CD4-positive, CD25-positive, alpha-beta regulatory T cell (primary cell): ENCODE results near the gene MANF. TPM values are rescaled to one million over a fixed set of nuclear protein-coding genes. Genes with fewer than 3 reads are reported as not detected.

Experiments
- ATAC-seq, 2 donors: fragments of 150-1000 bp; cut with Tn5 transposase; one replicate each; pipeline ENCODE4 v1.10.0; 2021; ENCODE audit warnings: low read depth in 2 of 2, moderate number of reproducible peaks in 2 of 2, moderate library complexity in 1 of 2
- DNase-seq, 3 donors: peaks; one replicate each; pipeline versions ENCODE4 v3.0.0 to v3.0.0-alpha.2; 2012 to 2022; ENCODE audit warnings: mixed read lengths in 1 of 3
- H3K27ac ChIP-seq: one replicate; pipeline ENCODE4 v1.7.0; 2013; ENCODE audit warnings: mild to moderate bottlenecking, low read length; ENCODE audit not compliant: insufficient read depth, poor library complexity, severe bottlenecking
- H3K27me3 ChIP-seq: one replicate; pipeline ENCODE4 v1.7.0; 2013; ENCODE audit warnings: low read length; ENCODE audit not compliant: control insufficient read depth, insufficient read depth
- H3K36me3 ChIP-seq: one replicate; pipeline ENCODE4 v1.7.0; 2013; ENCODE audit warnings: mild to moderate bottlenecking, low read length, moderate library complexity; ENCODE audit not compliant: control insufficient read depth, insufficient read depth
- H3K4me1 ChIP-seq: 2 replicates; pipeline ENCODE4 v1.7.0; 2013; ENCODE audit warnings: mild to moderate bottlenecking, low read length; ENCODE audit not compliant: insufficient read depth, control insufficient read depth, poor library complexity, severe bottlenecking
- H3K4me3 ChIP-seq: one replicate; pipeline ENCODE4 v1.7.0; 2013; ENCODE audit warnings: low read depth, mild to moderate bottlenecking, low read length, moderate library complexity
- H3K9me3 ChIP-seq, 2 experiments: 1 replicate in 1 of 2; 2 replicates in 1 of 2; pipeline ENCODE4 v1.7.0; 2013; ENCODE audit warnings: low read length in 2 of 2, mild to moderate bottlenecking in 1 of 2, moderate library complexity in 1 of 2; ENCODE audit not compliant: control insufficient read depth in 2 of 2
- H3K27ac Mint-ChIP-seq, 3 donors: one replicate each; pipeline ENCODE4 v1.8.0; 2020 to 2022; ENCODE audit warnings: mild to moderate bottlenecking in 3 of 3, mixed read lengths in 3 of 3, moderate library complexity in 2 of 3
- H3K27me3 Mint-ChIP-seq: one replicate; pipeline ENCODE4 v1.8.0; 2022; ENCODE audit warnings: mild to moderate bottlenecking, mixed read lengths
- H3K36me3 Mint-ChIP-seq: one replicate; pipeline ENCODE4 v1.8.0; 2020; ENCODE audit warnings: mixed read lengths
- H3K4me1 Mint-ChIP-seq, 4 donors: one replicate each; pipeline ENCODE4 v1.8.0; 2020 to 2022; ENCODE audit warnings: mixed read lengths in 4 of 4, mild to moderate bottlenecking in 1 of 4
- H3K4me3 Mint-ChIP-seq, 4 donors: one replicate each; pipeline ENCODE4 v1.8.0; 2020 to 2022; ENCODE audit warnings: mild to moderate bottlenecking in 4 of 4, mixed read lengths in 4 of 4, moderate library complexity in 3 of 4
- H3K9me3 Mint-ChIP-seq, 7 donors: one replicate each; pipeline ENCODE4 v1.8.0; 2020 to 2022; ENCODE audit warnings: mixed read lengths in 7 of 7, mild to moderate bottlenecking in 3 of 7, moderate library complexity in 2 of 7
- polyA plus RNA-seq, 4 donors: library from polyadenylated mRNA; unstranded; fragments of 300-500 nt; fragmentation: Illumina TruSeq; gene quantifications; one replicate each; pipeline ENCODE4 v1.2.3, GENCODE V29; 2021
- total RNA-seq: library from RNA; stranded (reverse); gene quantifications from one replicate; pipeline ENCODE4 v1.2.3, GENCODE V29; 2022

The MANF gene
- 33.9 TPM for total RNA-seq
- 10 to 100 TPM; 34.5 to 55.4 (median 43.5) TPM for polyA plus RNA-seq

GRCh38 chr3:51384726-51385473 is at the start of gene MANF:
Gene MANF (plus strand): TSS chr3:51385291. CDS start chr3:51385343, 52 bp downstream.
- H3K27ac Mint-ChIP-seq: peak within 1 kb of the TSS; percentile 98 to 99 (median 98)
- peak within 1 kb of the TSS; percentile 82 for H3K4me3 ChIP-seq
- DNase-seq (peak; percentile 97 to 99 (median 98)), ATAC-seq (peak; percentile 96 to 98)
- no peaks in the 10 kb centered on the region for H3K9me3 ChIP-seq
- H3K27ac ChIP-seq: peak within 1 kb of the TSS; percentile 88
- no peaks in the 10 kb centered on the region for H3K9me3 Mint-ChIP-seq
- peaks cover 6% of the 10 kb centered on the region for H3K36me3 Mint-ChIP-seq
- H3K36me3 ChIP-seq: peaks cover 16% of the 10 kb centered on the region
- no peaks in the 10 kb centered on the region for H3K27me3 ChIP-seq
- H3K4me1 Mint-ChIP-seq: peaks cover 16 to 60% (median 36%) of the 10 kb centered on the region in 4 donors
- peaks cover 43% of the 10 kb centered on the region for H3K4me1 ChIP-seq
- H3K27me3 Mint-ChIP-seq: no peaks in the 10 kb centered on the region
- peak within 1 kb of the TSS; percentile 96 to 99 (median 99) for H3K4me3 Mint-ChIP-seq

GRCh38 chr3:51336261-51336660 is 48.8 kb upstream of the MANF start:
- Mint-ChIP-seq H3K4me1 (no peaks in the 10 kb centered on the region), H3K9me3 (no peaks in the 10 kb centered on the region), H3K36me3 (peaks cover 4% of the 10 kb centered on the region), H3K4me3 (no peak overlapping the region), H3K27me3 (peaks cover 10% of the 10 kb centered on the region), H3K27ac (no peak overlapping the region)
- DNase-seq (no peak), ATAC-seq (no peak)
- Histone ChIP-seq H3K4me1 (no peaks in the 10 kb centered on the region), H3K9me3 (no peaks in the 10 kb centered on the region), H3K27ac (no peak overlapping the region), H3K4me3 (no peak overlapping the region), H3K27me3 (peaks cover 2% of the 10 kb centered on the region), H3K36me3 (no peaks in the 10 kb centered on the region)

- H3K4me1 Mint-ChIP-seq: no peaks in the 10 kb centered on the region
- H3K27ac Mint-ChIP-seq: no peak overlapping the region
- Histone ChIP-seq H3K4me3 (no peak overlapping the region), H3K27ac (no peak overlapping the region), H3K4me1 (no peaks in the 10 kb centered on the region), H3K27me3 (no peaks in the 10 kb centered on the region), H3K36me3 (no peaks in the 10 kb centered on the region), H3K9me3 (no peaks in the 10 kb centered on the region)
- peaks cover 10% of the 10 kb centered on the region for H3K27me3 Mint-ChIP-seq
- peaks cover 4% of the 10 kb centered on the region for H3K36me3 Mint-ChIP-seq
- DNase-seq (no peak), ATAC-seq (no peak)
- H3K9me3 Mint-ChIP-seq: no peaks in the 10 kb centered on the region
- no peak overlapping the region for H3K4me3 Mint-ChIP-seq
These were observed 47.4 kb upstream of the MANF start for GRCh38 chr3:51337666-51338065.

- Mint-ChIP-seq H3K4me1 (no peaks in the 10 kb centered on the region), H3K27me3 (peaks cover 10% of the 10 kb centered on the region), H3K36me3 (peaks cover 4% of the 10 kb centered on the region), H3K27ac (no peak overlapping the region), H3K9me3 (peaks cover 0 to 3% (median 0%) of the 10 kb centered on the region in 7 donors), H3K4me3 (no peak overlapping the region)
- H3K9me3 ChIP-seq: no peaks in the 10 kb centered on the region
- no peaks in the 10 kb centered on the region for H3K36me3 ChIP-seq
- no peak overlapping the region for H3K4me3 ChIP-seq
- H3K27ac ChIP-seq: no peak overlapping the region
- no peaks in the 10 kb centered on the region for H3K4me1 ChIP-seq
- H3K27me3 ChIP-seq: no peaks in the 10 kb centered on the region
- DNase-seq (no peak), ATAC-seq (no peak)
These were observed 46.5 kb upstream of the MANF start for GRCh38 chr3:51338632-51339031.

GRCh38 chr3:51340013-51340829 is 44.9 kb upstream of the MANF start:
- Histone ChIP-seq H3K9me3 (no peaks in the 10 kb centered on the region), H3K27me3 (no peaks in the 10 kb centered on the region), H3K4me1 (no peaks in the 10 kb centered on the region), H3K36me3 (no peaks in the 10 kb centered on the region), H3K4me3 (no peak overlapping the region), H3K27ac (no peak overlapping the region)
- peaks cover 4% of the 10 kb centered on the region for H3K36me3 Mint-ChIP-seq
- ATAC-seq (no peak), DNase-seq (no peak)
- H3K27ac Mint-ChIP-seq: no peak overlapping the region
- H3K4me3 Mint-ChIP-seq: no peak overlapping the region
- H3K9me3 Mint-ChIP-seq: peaks cover 0 to 3% (median 0%) of the 10 kb centered on the region in 7 donors
- no peaks in the 10 kb centered on the region for H3K4me1 Mint-ChIP-seq
- peaks cover 10% of the 10 kb centered on the region for H3K27me3 Mint-ChIP-seq

GRCh38 chr3:51340989-51341636 is 44.0 kb upstream of the MANF start:
- no peaks in the 10 kb centered on the region for H3K9me3 ChIP-seq
- no peaks in the 10 kb centered on the region for H3K27me3 ChIP-seq
- DNase-seq (no peak), ATAC-seq (no peak)
- Mint-ChIP-seq H3K4me3 (no peak overlapping the region), H3K27ac (no peak overlapping the region), H3K36me3 (peaks cover 4% of the 10 kb centered on the region), H3K27me3 (peaks cover 10% of the 10 kb centered on the region), H3K4me1 (no peaks in the 10 kb centered on the region), H3K9me3 (peaks cover 0 to 3% (median 0%) of the 10 kb centered on the region in 7 donors)
- no peaks in the 10 kb centered on the region for H3K36me3 ChIP-seq
- no peak overlapping the region for H3K27ac ChIP-seq
- no peaks in the 10 kb centered on the region for H3K4me1 ChIP-seq
- H3K4me3 ChIP-seq: no peak overlapping the region

GRCh38 chr3:51343918-51344687 is 41.0 kb upstream of the MANF start:
- H3K9me3 ChIP-seq: no peaks in the 10 kb centered on the region
- H3K9me3 Mint-ChIP-seq: peaks cover 0 to 3% (median 0%) of the 10 kb centered on the region in 7 donors
- H3K36me3 Mint-ChIP-seq: peaks cover 2% of the 10 kb centered on the region
- no peak overlapping the region for H3K4me3 ChIP-seq
- H3K4me1 ChIP-seq: no peaks in the 10 kb centered on the region
- no peak overlapping the region for H3K27ac Mint-ChIP-seq
- H3K4me3 Mint-ChIP-seq: no peak overlapping the region
- DNase-seq: no peak
- no peaks in the 10 kb centered on the region for H3K36me3 ChIP-seq
- H3K4me1 Mint-ChIP-seq: no peaks in the 10 kb centered on the region
- H3K27me3 ChIP-seq: no peaks in the 10 kb centered on the region
- ATAC-seq: no peak
- no peak overlapping the region for H3K27ac ChIP-seq
- H3K27me3 Mint-ChIP-seq: no peaks in the 10 kb centered on the region
